GM19452 (cell line): Measurements from ENCODE around the gene TNFRSF14.

Source experiments
- ATAC-seq: cut with Tn5 transposase; IDR thresholded peaks from one replicate; pipeline ENCODE4 v1.9.1; 2021; ENCODE audit not compliant: unreplicated experiment

The TNFRSF14 gene

DNA sequence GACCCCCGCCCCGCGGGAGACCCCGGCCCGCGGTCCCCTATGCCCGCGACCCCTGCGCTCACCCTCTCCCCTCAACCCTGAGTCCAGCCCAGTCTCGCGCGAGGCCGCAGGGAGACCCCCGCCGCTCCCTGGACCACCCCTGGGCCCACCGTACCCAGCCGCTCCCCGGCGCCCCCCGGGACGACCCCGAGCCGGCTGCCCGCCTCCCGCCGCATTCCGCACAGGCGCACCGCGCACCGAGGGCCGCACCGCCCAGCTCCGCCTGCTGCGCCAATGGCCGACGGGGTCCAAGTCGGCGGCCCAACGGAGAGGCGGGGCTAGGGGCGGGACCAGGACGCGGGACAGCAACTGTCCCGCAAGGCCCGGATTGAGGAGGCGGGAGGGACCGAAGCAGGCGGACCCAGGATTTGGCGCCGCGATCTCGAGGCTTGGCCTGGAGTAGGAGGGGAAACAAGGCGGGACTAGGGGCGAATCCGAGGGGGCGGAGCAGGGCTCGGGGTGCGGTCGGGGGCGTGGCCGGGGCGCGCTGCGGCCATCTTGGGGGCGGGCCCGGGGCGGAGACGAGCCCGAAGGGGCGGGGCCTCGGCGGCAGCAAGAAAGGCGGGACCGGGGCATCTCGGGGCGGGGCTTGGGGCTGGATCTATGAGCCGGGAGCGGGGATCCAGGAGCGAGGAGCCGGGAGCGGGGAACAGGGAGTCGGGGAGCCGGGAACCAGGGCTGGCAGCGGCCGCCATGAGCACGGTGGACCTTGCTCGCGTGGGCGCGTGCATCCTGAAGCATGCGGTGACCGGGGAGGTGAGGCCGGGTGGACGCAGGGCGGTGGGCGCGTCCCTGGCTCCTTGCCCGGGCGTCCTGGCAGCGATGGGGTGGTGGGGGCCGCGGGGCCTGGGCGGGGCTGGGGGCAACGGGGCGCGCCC, 30.2 kb downstream of the TNFRSF14 start, which contains the start of gene PRXL2B:
TSS of gene PRXL2B (plus strand) at position 624 of the 917 bp plus-strand sequence. CDS start at position 733, 109 bp downstream.
- ATAC-seq, result peak; percentile 59

- ATAC-seq, result peak; percentile 3
Measured at GRCh38 chr1:2587071-2587859, 31.1 kb downstream of the TNFRSF14 start.

GRCh38 chr1:2587860-2588571, 31.8 kb downstream of the TNFRSF14 start:
- ATAC-seq, result no peak

DNA sequence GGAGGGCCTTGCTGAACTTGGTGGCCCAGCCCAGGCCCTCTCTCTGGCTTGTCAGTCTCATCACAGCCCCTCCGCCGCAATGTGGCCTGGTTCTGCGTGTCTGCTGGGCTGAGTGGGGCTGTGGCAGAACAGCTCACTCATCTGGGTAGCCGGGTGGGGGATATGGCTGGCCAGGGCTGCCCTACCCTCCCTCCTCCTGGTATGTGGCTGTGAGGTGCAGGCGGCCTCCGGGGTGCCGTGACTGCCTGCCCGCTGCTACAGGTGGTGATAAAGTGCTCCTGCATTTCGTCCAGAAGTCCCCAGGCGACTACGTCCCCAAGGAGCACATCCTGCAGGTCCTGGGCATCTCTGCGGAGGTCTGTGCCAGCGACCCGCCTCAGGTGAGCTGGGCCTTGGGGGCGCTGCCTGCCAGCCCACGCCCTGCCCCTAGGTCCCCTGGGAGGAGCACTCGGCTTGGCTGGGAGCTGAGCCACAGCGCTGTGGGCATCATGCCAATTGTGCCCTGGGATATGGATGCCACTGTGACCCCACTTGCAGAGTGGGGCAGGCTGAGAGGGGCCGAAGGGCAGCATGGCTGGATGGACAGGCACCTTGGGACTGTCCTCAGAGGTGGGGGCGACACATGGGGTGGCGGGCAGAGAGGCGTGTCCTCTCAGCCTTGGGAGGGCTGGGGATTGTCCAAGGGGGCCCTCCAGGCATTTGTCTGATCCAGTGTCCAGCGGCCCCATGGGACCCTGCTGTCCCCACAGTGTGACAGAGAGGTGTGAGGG, 32.7 kb downstream of the TNFRSF14 start:
- no peak for ATAC-seq

DNA sequence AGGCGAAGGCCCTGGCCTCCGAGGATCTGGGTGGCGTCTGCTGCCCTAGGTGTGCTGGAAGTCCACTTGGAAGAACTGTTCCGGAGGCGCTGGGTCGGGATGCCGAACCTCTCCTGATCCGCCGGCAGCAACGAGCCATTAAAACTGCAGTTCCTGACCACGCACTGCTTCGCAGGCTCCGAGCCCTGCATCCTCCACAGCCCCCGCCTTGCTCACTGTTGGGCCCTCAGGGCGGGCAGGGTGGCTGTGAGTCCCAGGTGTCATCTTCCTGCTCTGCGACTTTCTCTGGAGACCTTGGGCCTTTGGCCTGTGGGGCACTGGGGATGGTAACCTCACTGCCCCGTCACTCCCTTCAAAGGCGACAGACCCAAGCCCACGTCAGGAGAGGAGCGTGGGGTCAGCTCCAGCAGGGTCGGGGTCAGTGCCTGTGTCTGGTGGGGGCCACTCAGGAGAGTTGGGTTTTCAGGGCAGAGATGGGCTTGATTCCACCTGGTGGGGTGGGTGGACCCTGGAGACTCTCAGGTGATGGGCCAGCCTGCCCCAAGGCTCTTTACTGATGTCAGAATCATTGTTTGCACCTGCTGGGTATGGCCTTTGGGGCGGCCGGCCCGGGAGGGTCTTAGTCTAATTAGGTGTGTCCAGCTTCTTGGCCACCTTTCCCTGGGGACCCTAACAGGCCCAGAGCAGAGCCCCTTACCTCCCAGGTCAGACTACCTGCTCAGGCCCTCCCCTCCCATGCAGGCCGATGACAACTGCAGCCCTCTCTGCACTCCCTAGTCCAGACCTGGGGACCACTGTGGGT, 33.5 kb downstream of the TNFRSF14 start:
- ATAC-seq, result no peak

- ATAC-seq, result no peak
Measured at GRCh38 chr1:2590233-2591141, 34.3 kb downstream of the TNFRSF14 start.

DNA sequence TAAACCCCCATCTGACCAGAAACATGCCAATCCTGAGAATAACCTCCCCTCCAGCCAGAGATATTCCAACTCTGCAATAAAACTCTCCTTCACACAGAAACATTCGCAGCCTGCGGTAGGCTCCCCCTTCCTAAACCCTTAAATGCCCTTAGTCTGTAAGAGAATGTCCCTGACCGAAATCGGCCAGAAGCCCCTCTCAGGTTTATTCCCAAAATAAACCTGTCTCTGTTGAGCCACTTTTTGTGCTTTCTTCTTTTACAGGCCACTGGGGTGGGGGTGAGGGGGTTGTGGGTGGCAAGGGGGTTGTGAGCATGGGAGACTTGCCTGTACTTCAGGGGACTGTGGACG, 35.0 kb downstream of the TNFRSF14 start:
- ATAC-seq, result no peak

- ATAC-seq, result no peak
Measured at GRCh38 chr1:2591581-2592261, 35.5 kb downstream of the TNFRSF14 start.

GRCh38 chr1:2592672-2593071, 36.5 kb downstream of the TNFRSF14 start:
- ATAC-seq, result no peak

DNA sequence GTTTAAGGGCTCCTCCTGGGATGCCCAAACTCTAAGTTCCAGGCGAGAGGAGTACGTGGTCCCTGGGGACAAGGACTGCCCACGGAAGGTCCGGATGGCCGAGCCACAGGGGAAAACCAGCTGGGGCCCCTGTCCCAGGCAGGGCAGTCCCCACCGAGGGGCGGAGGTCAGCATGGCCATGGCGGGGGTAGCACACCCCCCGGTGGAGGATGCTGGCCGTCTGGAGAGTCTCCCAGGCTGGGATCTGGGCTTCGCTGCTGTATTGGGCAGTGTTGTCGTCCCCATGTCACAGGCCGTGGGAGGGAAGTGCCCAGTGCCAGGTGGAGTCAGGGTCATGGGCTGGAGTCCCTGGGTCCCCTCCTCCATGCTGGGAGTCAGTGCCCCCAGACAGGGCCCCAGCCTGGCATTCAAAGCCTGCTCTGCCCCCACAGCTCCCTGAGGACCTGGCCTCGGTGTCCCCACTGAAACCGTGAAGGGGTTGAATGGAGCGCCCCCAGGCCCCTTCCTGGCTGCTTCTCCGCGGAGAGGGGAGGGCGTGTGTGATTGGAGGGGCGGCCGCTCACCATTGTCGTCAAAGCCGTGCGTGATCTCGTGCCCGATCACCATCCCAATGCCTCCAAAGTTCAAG, 37.2 kb downstream of the TNFRSF14 start:
- no peak for ATAC-seq

DNA sequence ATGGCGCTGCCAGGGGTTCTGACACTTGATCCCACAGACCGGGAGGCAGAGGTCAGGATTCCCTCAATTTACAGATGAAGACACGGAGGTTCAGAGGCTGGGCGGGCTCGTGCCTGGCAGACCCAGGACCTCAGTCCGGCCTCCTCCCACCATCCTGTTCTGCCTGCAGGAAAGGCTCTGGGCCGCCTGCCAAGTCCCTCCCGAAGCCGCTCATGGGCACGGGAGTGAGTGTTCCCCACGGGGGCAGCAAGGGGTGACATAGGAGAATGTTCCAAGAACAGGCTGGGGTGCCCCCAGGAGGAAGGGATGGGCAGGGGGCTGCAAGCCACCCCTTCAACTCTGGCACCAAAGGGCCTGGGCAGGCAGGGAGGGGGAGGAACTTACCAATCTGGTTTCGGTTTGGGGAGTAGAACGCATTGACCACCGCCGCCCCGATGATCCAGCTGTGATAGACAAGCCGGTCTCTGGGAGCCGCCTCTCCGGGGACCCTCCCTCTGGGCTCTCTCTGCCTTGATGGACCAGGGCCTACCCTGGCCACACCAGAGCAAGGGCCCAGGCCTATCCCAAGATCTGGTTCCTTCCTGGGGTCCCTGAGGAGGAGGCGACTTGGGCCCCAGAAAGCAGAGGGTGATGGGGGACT, 38.0 kb downstream of the TNFRSF14 start:
- no peak for ATAC-seq

DNA sequence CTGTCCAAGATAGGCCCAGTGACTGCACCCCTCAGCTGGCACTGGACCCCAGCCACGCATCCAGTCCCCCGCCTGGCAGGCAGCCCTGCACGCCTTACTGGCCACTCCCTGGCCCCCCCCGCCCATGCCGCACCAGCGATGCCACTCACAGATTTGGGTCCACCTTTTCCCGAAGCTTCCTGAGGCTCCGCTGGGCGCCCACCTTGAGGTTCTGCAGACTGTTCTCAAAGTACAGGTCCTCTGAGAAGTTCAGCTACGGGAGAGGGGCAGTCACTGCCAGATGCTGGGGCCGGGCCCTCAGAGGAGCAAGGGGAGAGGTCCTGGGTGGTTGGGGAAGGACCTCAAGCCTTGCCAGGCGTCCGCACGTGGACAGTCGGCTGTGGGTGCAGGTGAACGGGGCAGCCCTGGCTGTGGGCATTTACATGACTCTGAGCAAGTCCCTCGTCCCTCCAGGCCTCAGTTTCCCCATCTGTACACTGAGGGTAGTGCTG, 38.5 kb downstream of the TNFRSF14 start:
- ATAC-seq, result no peak

- ATAC-seq, result no peak
Measured at GRCh38 chr1:2595261-2595811, 39.2 kb downstream of the TNFRSF14 start.

- no peak for ATAC-seq
Measured at GRCh38 chr1:2595812-2596529, 39.8 kb downstream of the TNFRSF14 start.

- ATAC-seq, result no peak
Measured at GRCh38 chr1:2596530-2597333, 40.6 kb downstream of the TNFRSF14 start.
